Calu3 (cell line): ENCODE data around the gene CCHCR1. TPM values are rescaled to one million over a fixed set of nuclear protein-coding genes. Genes with fewer than 3 reads are reported as not detected.
"Not testable (repeated sequence)": the region's sequence is repeated elsewhere in the genome, so short reads cannot be mapped to it uniquely, and the experiment has no call there.

Experiments
- BruUV-seq: library from RNA; stranded (reverse); fragments of 400-500 nt; replicated peaks from 2 replicates; lab custom pipeline; 2021; lab: Mats Ljungman, UMichigan
- CTCF ChIA-PET: fragments of 300-600 bp; sonication (Branson Sonifier 250); formaldehyde crosslinking; loops from one replicate; lab custom pipeline; 2022; ENCODE audit warnings: antibody characterized with exemption; lab: Charles Lee
- DNase-seq: peaks from one replicate; pipeline ENCODE4 v3.0.0; 2022
- H3K27ac Mint-ChIP-seq: one replicate; pipeline ENCODE4 v1.8.0; 2022; ENCODE audit warnings: mixed read lengths; ENCODE audit not compliant: unreplicated experiment
- H3K27me3 Mint-ChIP-seq: one replicate; pipeline ENCODE4 v1.8.0; 2022; ENCODE audit warnings: mixed read lengths; ENCODE audit not compliant: unreplicated experiment
- H3K36me3 Mint-ChIP-seq: one replicate; pipeline ENCODE4 v1.8.0; 2022; ENCODE audit warnings: mild to moderate bottlenecking, moderate library complexity, mixed read lengths; ENCODE audit not compliant: insufficient read depth, unreplicated experiment
- H3K4me1 Mint-ChIP-seq: one replicate; pipeline ENCODE4 v1.8.0; 2022; ENCODE audit warnings: mild to moderate bottlenecking, low read depth, mixed read lengths; ENCODE audit not compliant: unreplicated experiment
- H3K4me3 Mint-ChIP-seq: one replicate; pipeline ENCODE4 v1.8.0; 2022; ENCODE audit warnings: mild to moderate bottlenecking, low read depth, moderate library complexity, mixed read lengths; ENCODE audit not compliant: unreplicated experiment
- H3K9me3 Mint-ChIP-seq: one replicate; pipeline ENCODE4 v1.8.0; 2022; ENCODE audit warnings: low read depth, mixed read lengths; ENCODE audit not compliant: unreplicated experiment
- CTCF ChIP-seq: fragments of 200-600 bp; IDR thresholded peaks from one replicate; pipeline ENCODE4 v1.8.0; 2022; ENCODE audit warnings: antibody characterized with exemption; ENCODE audit not compliant: unreplicated experiment
- intact Hi-C: fragments of 100-400 bp; cut with micrococcal nuclease; formaldehyde crosslinking; loops from one replicate; pipeline ENCODE4 v1.10.0; 2022; ENCODE audit not compliant: unreplicated experiment
- total RNA-seq: library from RNA; stranded (reverse); gene quantifications from 2 replicates; pipeline ENCODE4 v1.2.3, GENCODE V29; 2022

Gene CCHCR1
- total RNA-seq, 1 experiment from 2014 or later, result 105 TPM

GRCh38 chr6:31190488-31190887 lies 32.9 kb upstream of the CCHCR1 start:
- H3K27me3 Mint-ChIP-seq, result no peaks in the 10 kb centered on the region
- no peak for TF ChIP-seq CTCF
- no TSS peak for BruUV-seq
- peaks cover 29% of the 10 kb centered on the region for H3K36me3 Mint-ChIP-seq
- intact Hi-C loops, result no loop called here
- CTCF ChIA-PET, result interaction anchor here (1.0 kb wide), 1 partner anchor 53 kb away, joined by 6 read pairs; no protein-coding TSS in a partner anchor
- H3K9me3 Mint-ChIP-seq, result no peaks in the 10 kb centered on the region
- H3K4me1 Mint-ChIP-seq, result peaks cover 30% of the 10 kb centered on the region
- no peak overlapping the region for H3K27ac Mint-ChIP-seq
- no peak for DNase-seq
- H3K4me3 Mint-ChIP-seq, result no peak overlapping the region

DNA sequence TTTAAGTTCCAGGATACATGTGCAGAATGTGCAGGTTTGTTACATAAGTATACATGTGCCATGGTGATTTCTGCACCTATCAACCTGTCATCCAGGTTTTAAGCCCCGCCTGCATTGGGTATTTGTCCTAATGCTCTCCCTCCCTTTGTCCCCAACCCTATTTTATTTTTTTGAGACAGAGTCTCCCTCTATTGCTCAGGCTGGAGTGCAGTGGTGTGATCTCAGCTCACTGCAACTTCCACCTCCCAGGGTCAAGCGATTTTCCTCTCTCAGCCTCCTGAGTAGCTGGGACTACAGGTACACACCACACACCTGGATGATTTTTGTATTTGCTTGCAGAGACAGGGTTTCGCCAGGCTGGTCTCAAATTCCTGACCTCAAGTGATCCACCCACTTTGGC lies 31.6 kb upstream of the CCHCR1 start:
- CTCF ChIA-PET, result interaction anchor here (0.6 kb wide), 2 partner anchors 57 to 131 kb away, joined by 3 read pairs; no protein-coding TSS in a partner anchor
- DNase-seq, result peak; percentile 56
- BruUV-seq, H3K4me3 Mint-ChIP-seq, H3K27me3 Mint-ChIP-seq, H3K9me3 Mint-ChIP-seq, intact Hi-C loops: not testable (repeated sequence)
- Mint-ChIP-seq H3K4me1 (peaks cover 23% of the 10 kb centered on the region), H3K27ac (peak overlapping the region; percentile 20), H3K36me3 (peaks cover 39% of the 10 kb centered on the region)

DNA sequence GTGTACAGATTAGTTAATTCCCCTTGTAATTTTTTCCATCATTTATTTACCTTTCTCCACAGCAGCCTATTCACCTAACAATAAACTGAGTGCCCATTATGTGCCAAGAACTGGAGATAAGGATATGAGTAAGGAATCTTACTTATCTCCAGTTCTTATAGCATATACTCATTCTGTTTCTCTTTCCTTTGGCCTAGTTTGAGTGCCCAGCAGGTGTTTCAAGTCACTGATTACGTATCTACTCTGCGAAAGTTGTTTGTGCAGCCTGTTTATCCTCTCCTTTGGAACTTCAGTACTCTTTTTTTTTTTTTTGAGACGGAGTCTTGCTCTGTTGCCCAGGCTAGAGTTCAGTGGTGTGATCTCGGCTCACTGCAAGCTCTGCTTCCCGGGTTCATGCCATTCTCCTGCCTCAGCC lies 30.2 kb upstream of the CCHCR1 start:
- no TSS peak for BruUV-seq
- intact Hi-C loops, result no loop called here
- Mint-ChIP-seq H3K27ac (peak overlapping the region; percentile 97), H3K4me3 (peak overlapping the region; percentile 91), H3K4me1 (peaks cover 21% of the 10 kb centered on the region), H3K9me3 (no peaks in the 10 kb centered on the region), H3K27me3 (no peaks in the 10 kb centered on the region), H3K36me3 (peaks cover 53% of the 10 kb centered on the region)
- TF ChIP-seq CTCF, result no peak
- CTCF ChIA-PET, result interaction anchor here (0.6 to 1.5 kb wide), 8 partner anchors 13 to 263 kb away, joined by 3 to 5 read pairs (median 4); partner anchors contain the start of genes PSORS1C1 and TCF19
- DNase-seq, result peak; percentile 68

GRCh38 chr6:31186052-31186734 lies 28.6 kb upstream of the CCHCR1 start:
- intact Hi-C loops, result no loop called here
- peak overlapping the region; percentile 91 for H3K4me3 Mint-ChIP-seq
- CTCF ChIA-PET, result interaction anchor here (0.7 to 1.6 kb wide), 6 partner anchors 11 to 150 kb away, joined by 3 to 4 read pairs (median 4); partner anchors contain the start of gene TCF19
- peaks cover 21% of the 10 kb centered on the region for H3K4me1 Mint-ChIP-seq
- DNase-seq, result peak; percentile 83
- H3K36me3 Mint-ChIP-seq, result peaks cover 58% of the 10 kb centered on the region
- H3K27ac Mint-ChIP-seq, result peak overlapping the region; percentile 97
- BruUV-seq, result no TSS peak
- no peak for TF ChIP-seq CTCF
- no peaks in the 10 kb centered on the region for H3K9me3 Mint-ChIP-seq
- no peaks in the 10 kb centered on the region for H3K27me3 Mint-ChIP-seq

GRCh38 chr6:31185695-31186051 lies 28.1 kb upstream of the CCHCR1 start:
- CTCF ChIA-PET, result interaction anchor here (0.8 to 1.6 kb wide), 2 partner anchors 27 to 71 kb away, joined by 3 to 4 read pairs; partner anchors contain the start of gene TCF19
- H3K27me3 Mint-ChIP-seq, DNase-seq, H3K9me3 Mint-ChIP-seq, intact Hi-C loops: not testable (repeated sequence)
- Mint-ChIP-seq H3K36me3 (peaks cover 63% of the 10 kb centered on the region), H3K4me3 (peak overlapping the region; percentile 91), H3K27ac (peak overlapping the region; percentile 97), H3K4me1 (peaks cover 24% of the 10 kb centered on the region)
- TSS peak; percentile 56 for BruUV-seq

DNA sequence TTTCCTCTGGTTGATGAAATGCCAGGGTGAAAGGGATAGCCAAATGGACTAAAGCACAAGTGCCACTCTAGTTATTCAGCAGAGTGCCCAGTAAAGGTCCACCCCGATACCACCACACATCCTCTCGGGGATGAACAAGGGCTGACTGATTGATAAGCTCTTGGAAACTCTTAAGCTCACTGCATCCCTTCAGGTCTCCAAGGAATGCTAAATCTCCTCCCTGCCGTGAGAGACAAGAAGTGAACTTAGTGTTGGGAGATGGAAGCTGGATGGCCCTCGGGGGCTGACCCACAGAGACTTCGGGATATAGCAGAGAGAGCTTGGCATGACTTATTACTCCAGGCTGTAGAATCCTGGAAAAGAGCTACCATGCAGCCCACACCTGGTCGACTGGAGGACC lies 26.3 kb upstream of the CCHCR1 start:
- BruUV-seq, result TSS peak; percentile 54
- peaks cover 79% of the 10 kb centered on the region for H3K36me3 Mint-ChIP-seq
- CTCF ChIA-PET, result interaction anchor here (0.7 to 1.5 kb wide), 4 partner anchors 25 to 216 kb away, joined by 3 to 4 read pairs (median 4); partner anchors contain the start of gene TCF19
- peak overlapping the region; percentile 89 for H3K27ac Mint-ChIP-seq
- H3K4me3 Mint-ChIP-seq, result peak overlapping the region; percentile 91
- H3K27me3 Mint-ChIP-seq, DNase-seq, H3K9me3 Mint-ChIP-seq, intact Hi-C loops: not testable (repeated sequence)
- H3K4me1 Mint-ChIP-seq, result peaks cover 42% of the 10 kb centered on the region

GRCh38 chr6:31183287-31183686 lies 25.7 kb upstream of the CCHCR1 start:
- BruUV-seq, intact Hi-C loops, DNase-seq, H3K27me3 Mint-ChIP-seq, H3K9me3 Mint-ChIP-seq: not testable (repeated sequence)
- peaks cover 85% of the 10 kb centered on the region for H3K36me3 Mint-ChIP-seq
- CTCF ChIA-PET, result interaction anchor here (0.7 to 1.5 kb wide), 4 partner anchors 9 to 216 kb away, joined by 3 to 4 read pairs (median 4); partner anchors contain the start of gene TCF19
- H3K4me1 Mint-ChIP-seq, result peaks cover 48% of the 10 kb centered on the region
- peak overlapping the region; percentile 89 for H3K27ac Mint-ChIP-seq
- peak overlapping the region; percentile 91 for H3K4me3 Mint-ChIP-seq
